ENCODE data around the gene SNX20.

GRCh38 chr16:50674831-50675230 lies 6.3 kb downstream of the SNX20 start:
- TF ChIP-seq CTCF (conservative IDR thresholded peaks at IDR 0.05 in 1 of 2, IDR thresholded peaks at IDR 0.05 in 1 of 2; ENCODE audit: extremely low read depth in 1 of 2, insufficient read depth in 1 of 2, low read depth in 1 of 2, low read length in 2 of 2) (no peak), EZH2 (IDR thresholded peaks at IDR 0.05; ENCODE audit: borderline replicate concordance, low read length) (no peak)

Data from mammary epithelial cell (primary cell).